ENCODE data around the gene F2RL1.
"Not testable (repeated sequence)": the region's sequence is repeated elsewhere in the genome, so short reads cannot be mapped to it uniquely, and the experiment has no call there.

Gene F2RL1

DNA sequence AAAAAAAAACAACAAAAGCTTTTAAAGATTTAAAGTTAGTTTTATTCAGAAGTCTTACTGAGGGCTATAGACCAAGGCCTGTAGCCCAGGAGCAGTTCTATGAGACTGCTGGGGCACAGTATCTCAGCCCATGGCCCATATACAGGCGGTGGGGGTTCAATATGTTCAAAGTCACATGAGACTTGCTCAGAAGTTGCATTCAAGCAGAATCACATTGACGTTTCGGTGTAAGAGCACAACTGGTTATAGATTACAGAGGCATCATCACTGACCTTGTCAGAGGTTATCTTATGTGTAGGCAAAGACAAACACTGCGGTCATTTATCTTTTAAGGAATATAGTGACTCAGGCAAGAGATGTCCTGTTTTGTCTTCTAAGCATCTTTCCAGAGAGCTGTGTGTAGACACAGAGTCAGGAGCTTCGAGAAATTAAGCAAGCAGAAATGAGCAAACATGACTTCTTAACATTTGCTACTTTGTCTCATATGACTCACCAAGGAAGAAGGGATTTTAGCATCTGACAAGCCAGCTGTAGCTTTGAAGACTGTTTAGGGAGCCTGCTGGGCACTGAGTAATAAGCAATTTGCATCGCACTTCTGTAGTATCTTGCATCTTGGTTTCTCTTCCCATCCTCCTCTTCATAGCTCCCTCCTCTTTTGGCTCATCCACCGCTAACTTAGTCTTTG lies 12.9 kb upstream of the F2RL1 start:
- peak; percentile 93 for DNase-seq (ENCODE audit: low read depth)
- no peak overlapping the region for H3K4me3 ChIP-seq (ENCODE audit: control insufficient read depth, low read depth, low read length)
- TF ChIP-seq, protein P1, sequence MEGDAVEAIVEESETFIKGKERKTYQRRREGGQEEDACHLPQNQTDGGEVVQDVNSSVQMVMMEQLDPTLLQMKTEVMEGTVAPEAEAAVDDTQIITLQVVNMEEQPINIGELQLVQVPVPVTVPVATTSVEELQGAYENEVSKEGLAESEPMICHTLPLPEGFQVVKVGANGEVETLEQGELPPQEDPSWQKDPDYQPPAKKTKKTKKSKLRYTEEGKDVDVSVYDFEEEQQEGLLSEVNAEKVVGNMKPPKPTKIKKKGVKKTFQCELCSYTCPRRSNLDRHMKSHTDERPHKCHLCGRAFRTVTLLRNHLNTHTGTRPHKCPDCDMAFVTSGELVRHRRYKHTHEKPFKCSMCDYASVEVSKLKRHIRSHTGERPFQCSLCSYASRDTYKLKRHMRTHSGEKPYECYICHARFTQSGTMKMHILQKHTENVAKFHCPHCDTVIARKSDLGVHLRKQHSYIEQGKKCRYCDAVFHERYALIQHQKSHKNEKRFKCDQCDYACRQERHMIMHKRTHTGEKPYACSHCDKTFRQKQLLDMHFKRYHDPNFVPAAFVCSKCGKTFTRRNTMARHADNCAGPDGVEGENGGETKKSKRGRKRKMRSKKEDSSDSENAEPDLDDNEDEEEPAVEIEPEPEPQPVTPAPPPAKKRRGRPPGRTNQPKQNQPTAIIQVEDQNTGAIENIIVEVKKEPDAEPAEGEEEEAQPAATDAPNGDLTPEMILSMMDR (IDR thresholded peaks at IDR 0.05; ENCODE audit: control insufficient read depth, insufficient read depth, low read depth, low read length, missing control alignments), result no peak

DNA sequence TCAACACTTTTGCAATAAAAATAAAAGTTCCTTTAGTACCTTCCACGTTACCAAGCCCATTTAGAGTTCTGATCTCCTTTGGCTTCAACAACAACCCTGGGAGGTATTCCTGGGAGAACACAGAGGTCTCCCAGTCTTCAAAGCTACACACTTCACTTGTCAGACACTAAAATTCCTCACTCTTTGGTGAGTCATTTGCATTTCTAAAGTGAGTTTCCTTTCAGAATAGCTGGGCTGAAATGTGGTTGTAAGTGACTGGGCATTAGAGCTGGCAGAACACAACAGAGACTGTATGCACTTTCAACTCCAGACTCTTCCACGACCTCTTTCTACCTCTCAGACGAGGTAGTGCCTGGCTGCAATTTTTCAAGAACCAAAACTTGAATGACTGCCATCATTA lies 11.5 kb upstream of the F2RL1 start:
- DNase-seq (ENCODE audit: low read depth), result no peak
- H3K4me3 ChIP-seq (ENCODE audit: control insufficient read depth, low read depth, low read length), result no peak overlapping the region
- TF ChIP-seq, protein P1 (IDR thresholded peaks at IDR 0.05; ENCODE audit: control insufficient read depth, insufficient read depth, low read depth, low read length, missing control alignments), result no peak

DNA sequence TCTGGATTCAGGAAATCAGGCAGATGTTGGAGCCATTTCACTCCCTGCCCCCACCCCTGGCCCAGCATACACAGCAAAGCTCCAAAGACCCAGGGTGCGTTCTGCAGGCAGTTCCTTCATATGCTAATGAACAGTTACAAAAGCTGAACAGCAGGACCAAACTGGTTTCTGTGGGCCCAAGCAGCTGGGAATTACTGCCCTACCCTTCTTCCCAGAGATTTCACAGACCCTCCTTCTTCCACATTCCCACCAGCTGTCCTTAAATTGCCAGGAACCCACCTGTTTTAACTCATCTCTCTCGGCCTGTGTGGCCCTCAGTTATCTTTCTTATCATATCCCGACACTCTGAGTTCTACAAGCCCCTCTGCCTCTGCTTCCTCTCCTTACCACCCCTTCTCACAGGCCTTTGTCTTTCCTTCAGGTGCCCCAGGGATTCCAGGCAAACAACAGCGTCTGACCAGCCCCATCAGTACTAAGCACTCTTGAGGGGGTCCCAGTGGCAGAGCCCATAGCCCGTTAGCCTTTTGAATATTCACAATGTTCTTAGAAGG lies 10.6 kb upstream of the F2RL1 start:
- TF ChIP-seq, protein P1 (IDR thresholded peaks at IDR 0.05; ENCODE audit: control insufficient read depth, insufficient read depth, low read depth, low read length, missing control alignments), result no peak
- no peak overlapping the region for H3K4me3 ChIP-seq (ENCODE audit: control insufficient read depth, low read depth, low read length)
- no peak for DNase-seq (ENCODE audit: low read depth)

DNA sequence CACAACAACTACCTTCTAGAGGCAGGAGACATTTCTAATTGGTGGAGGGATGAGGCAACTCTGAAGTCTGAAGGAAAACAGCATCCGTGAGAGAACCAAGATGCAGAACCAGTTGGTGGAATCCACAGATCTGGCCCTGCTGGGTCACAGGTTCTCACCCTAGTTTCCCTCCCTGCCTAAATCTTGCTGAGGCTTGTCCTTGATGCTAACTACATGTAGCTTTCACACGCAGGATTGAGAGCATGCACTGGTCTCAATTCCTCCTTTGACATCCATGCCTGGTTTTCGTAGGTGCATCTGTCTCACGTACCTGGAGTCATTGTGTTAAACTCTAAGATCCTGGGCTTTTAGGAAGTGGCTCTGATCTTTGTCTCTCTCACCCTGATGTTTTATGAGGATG lies 9.7 kb upstream of the F2RL1 start:
- no peak overlapping the region for H3K4me3 ChIP-seq (ENCODE audit: control insufficient read depth, low read depth, low read length)
- TF ChIP-seq, protein P1 (IDR thresholded peaks at IDR 0.05; ENCODE audit: control insufficient read depth, insufficient read depth, low read depth, low read length, missing control alignments), result no peak

DNA sequence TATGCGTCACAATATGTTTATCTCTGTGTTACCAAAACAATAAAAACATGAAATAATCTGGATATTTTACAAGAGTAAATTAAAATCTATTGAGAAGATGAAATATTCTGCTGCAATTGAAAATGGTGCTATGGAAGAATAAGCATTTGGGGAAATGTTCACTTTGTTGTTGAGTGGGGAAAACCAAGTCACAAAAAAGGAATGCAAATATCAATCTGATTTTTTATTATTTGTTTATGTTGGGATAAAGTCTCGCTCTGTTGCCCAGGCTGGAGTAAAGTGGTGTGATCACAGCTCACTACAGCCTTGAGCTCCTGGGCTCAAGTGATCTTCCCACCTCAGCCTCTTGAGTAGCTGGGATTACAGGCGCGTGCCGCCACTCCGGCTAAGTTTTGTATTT lies 8.6 kb upstream of the F2RL1 start:
- no peak overlapping the region for H3K4me3 ChIP-seq (ENCODE audit: control insufficient read depth, low read depth, low read length)
- DNase-seq (ENCODE audit: low read depth), result no peak
- TF ChIP-seq, protein P1 (IDR thresholded peaks at IDR 0.05; ENCODE audit: control insufficient read depth, insufficient read depth, low read depth, low read length, missing control alignments), result no peak

More for the DNA sequence above, 9.7 kb upstream of the F2RL1 start:
- DNase-seq (ENCODE audit: low read depth), result no peak

DNA sequence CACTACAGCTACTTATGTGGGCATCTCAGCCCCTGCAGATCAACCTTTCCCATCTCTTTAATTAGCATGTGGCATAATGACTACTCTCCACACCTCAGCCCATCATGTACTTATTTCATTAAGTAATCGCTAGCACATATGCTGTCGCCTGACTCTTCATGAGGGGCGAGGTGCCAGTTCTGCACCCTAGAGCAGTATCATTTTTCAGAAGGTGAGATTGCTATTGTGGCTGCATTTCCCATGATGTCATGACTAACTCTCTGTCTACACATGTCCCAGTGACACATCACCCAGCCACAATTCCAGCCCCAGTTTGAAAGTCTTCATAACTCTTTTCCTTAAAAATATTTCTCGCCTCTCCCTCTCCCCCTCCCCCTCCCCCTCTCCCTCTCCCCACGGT lies 7.6 kb upstream of the F2RL1 start:
- H3K4me3 ChIP-seq (ENCODE audit: control insufficient read depth, low read depth, low read length), result no peak overlapping the region
- DNase-seq (ENCODE audit: low read depth), result no peak
- TF ChIP-seq, protein P1 (IDR thresholded peaks at IDR 0.05; ENCODE audit: control insufficient read depth, insufficient read depth, low read depth, low read length, missing control alignments), result no peak

DNA sequence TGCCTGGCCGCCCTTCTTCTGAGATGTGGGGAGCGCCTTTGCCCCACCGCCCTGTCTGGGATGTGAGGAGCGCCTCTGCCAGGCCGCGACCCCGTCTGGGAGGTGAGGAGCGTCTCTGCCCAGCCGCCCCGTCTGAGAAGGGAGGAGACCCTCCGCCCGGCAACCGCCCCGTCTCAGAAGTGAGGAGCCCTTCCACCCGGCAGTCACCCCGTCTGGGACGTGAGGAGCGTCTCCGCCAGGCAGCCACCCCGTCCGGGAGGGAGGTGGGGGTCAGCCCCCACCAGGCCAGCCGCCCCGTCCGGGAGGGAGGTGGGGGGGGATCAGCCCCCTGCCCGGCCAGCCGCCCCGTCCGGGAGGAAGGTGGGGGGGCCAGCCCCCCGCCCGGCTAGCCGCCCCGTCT lies 6.6 kb upstream of the F2RL1 start:
- H3K4me3 ChIP-seq (ENCODE audit: control insufficient read depth, low read depth, low read length); DNase-seq (ENCODE audit: low read depth): not testable (repeated sequence)

Measured in AG09309 (cell line).